ENCODE measurements around the gene CBX8.
A peak's percentile ranks its signal among the peaks of the same experiment; 100 is the strongest.

The CBX8 gene

DNA sequence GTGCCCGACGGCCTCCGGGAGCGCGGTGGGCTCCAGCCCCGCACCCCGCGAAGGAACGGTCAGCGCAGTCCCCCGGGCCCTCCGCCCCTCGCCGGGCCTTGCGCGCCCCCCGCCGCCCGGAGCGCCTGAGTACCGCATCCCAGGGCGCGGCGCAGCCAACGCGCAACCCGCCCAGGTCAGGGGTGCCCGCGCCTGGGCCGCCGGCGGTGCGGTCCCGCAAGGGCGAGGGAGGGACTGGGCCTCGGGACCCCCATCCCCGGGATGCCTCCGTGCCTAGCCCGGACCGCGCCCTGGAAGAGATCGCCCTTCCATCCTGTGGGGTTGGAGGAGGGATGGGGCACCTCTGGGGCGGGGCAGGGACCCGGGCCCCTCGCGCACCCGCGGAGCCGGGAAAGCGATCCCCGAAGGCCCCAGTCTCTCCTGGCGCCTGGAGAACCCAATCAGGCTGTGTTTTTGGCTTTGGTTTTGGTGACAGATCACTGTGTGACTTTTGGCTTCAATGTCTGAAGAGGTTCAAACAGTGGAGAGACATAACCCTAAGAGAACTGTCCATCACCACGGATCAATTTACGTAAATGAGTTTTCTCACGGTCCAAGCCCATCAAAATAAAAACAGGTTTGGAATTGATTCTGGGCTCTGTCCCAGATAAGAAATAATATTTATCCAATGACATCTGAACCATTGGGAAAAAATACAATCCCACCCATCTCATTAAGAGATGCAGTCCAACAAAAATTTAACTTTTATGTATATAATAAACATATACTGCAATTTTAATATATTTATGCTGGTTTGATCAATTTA is 48.4 kb downstream of the CBX8 start:
- DNase-seq, result no peak

DNA sequence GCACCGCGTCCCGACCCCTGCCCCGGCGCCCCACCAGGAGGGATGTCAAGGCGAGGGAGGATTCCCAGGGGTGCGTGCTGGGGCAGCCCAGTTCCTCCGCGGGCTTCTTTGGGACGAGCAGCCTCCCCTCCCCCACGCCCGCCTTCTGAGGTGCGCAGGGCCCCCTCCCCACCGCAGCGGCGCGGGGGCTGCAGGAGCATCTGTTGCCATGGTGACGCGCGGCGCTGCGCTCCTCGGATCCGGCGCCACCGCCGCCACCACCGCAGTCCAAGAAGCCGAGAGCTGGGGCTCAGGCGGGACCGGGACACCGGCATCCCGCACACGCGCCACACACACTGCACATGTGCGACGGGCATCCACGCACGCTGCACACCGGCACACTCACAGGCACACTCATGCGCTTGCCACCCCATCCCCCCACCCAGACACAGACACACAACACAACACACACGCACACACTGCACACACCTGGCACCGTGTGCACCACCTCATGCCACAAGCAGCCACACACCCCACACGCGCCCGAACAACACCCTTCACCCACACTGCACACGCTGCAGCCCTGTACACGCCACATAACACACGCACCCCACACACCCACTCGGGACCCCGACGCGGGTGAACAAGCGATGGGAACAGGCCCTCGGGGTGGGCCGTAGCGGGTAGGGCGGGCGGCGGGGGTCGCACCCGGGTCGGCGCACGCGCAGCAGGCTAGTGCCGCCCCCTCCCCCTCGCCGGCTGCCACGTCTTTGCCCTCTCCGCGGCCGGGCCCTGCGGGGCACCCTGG is 49.2 kb downstream of the CBX8 start:
- peak in 1 of 2 donors; percentile 14 for DNase-seq

DNA sequence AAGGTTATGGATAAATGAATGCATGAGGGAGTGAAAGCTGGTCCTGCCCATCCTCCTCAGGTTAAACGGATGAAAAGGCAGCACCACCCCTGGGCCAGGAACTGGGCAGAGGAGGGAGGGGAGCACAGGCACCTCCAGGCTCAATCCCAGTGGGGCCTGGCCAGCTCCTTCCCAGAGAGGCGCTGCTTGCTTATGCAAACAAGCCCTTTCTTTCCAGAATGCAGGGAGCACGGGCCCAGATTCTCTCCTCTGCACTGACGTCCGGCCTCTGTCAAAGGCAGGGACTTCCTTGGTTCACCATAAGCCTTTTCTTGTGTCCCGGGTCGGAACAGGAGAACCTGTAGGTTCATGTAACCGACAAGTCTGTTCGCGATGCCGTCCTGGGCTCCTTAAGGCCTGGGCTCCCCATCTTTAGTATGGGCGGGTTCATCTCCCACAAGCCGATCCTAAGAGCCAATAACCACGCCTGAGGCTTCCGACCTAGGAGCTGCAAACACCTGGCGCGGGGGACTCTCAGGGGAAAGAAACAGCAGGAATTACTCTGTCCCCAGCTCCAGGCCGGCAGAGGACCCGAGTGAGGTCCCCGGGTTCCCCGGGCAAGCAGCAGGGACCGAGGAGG is 49.9 kb downstream of the CBX8 start:
- no peak for DNase-seq

- DNase-seq, result no peak
Measured at GRCh38 chr17:79745641-79746105, 51.2 kb downstream of the CBX8 start.

DNA sequence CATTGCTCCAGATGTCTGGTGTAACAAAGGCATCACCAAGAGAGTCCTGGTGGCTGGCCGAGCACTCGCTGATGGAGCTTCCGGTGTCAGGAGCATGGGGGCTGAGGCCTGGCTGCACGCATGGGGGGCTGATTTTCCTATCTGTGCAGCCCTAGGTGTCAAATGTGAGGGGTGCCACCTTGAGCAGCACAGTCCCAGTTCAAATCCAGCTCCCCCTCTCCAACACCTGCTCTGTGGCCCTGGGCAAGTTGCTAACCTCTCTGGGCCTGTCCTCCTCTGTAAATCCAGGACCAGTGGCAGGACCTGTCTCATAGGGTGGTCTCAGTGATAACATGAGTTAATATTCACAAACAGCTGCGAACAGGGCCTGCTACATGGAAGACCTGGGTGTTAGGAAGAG is 53.3 kb downstream of the CBX8 start:
- no peak for DNase-seq

DNA sequence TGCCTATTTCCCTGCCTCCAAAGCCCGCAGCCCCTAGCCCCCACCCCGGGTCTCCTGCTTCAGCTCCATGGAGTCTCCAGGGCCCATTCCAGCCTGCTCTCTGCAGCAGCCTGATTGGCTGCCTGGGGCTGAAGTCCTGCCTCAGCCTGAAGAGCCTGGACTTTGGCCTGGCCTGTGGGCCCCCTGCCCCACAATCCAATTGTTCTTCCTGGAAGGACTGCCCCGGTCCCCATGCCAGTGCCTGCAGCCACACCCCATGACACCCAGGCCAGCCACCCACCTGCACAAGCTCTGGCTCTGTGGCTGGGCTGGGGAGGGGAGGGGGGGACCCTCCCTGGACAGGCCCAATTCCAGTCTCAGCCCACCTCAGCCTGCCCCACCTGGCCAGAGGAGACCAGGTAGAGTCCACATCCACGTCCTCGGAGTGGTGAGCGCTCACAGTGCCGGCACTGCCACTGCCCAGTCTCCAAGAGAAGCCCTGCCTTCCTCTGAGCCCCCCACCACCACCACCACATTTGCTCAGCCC is 53.9 kb downstream of the CBX8 start:
- no peak for DNase-seq

DNA sequence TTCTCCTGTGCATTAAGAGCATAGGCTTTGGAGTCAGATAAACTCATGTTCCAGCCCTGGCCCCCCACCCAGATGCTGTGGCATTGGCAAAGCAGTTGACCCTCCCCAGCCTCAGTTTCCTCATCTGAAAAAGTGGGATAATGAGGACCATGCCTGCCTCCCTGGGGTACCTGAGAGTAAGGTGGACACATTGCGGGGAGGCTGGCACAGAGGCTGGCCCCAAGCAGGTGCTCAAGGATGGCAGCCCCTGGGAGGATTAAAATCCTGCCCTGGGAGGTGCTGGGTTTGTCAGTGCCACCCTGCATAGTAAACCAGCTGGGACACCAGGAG is 54.3 kb downstream of the CBX8 start:
- DNase-seq, result no peak
